Mesenchymal stem cell (in vitro differentiated cells and primary cell): ENCODE results near the gene ENO4.

ENCODE experiments used
- DNase-seq: peaks from one replicate; pipeline ENCODE4 v3.0.0-alpha.2; 2013
- H2AFZ ChIP-seq: one replicate; pipeline ENCODE4 v1.6.1; 2013; ENCODE audit warnings: low read depth, mild to moderate bottlenecking, control low read depth, inconsistent platforms, low read length, moderate library complexity
- H2AK5ac ChIP-seq: 2 replicates; pipeline ENCODE4 v1.6.1; 2013; ENCODE audit warnings: low read length, moderate library complexity, mild to moderate bottlenecking, inconsistent platforms; ENCODE audit not compliant: severe bottlenecking
- H2BK120ac ChIP-seq: one replicate; pipeline ENCODE4 v1.6.1; 2013; ENCODE audit warnings: low read depth, mild to moderate bottlenecking, inconsistent platforms, low read length, moderate library complexity
- H2BK12ac ChIP-seq, 2 experiments: one replicate each; pipeline ENCODE4 v1.6.1; 2013; ENCODE audit warnings: inconsistent platforms in 2 of 2, low read length in 2 of 2, mild to moderate bottlenecking in 2 of 2, moderate library complexity in 2 of 2, control low read depth in 1 of 2
- H2BK15ac ChIP-seq: one replicate; pipeline ENCODE4 v1.6.1; 2013; ENCODE audit warnings: mild to moderate bottlenecking, low read depth, inconsistent platforms; ENCODE audit not compliant: poor library complexity, severe bottlenecking
- H2BK5ac ChIP-seq: 2 replicates; pipeline ENCODE4 v1.6.1; 2013; ENCODE audit warnings: low read depth, mild to moderate bottlenecking, low read length, control low read depth, inconsistent platforms; ENCODE audit not compliant: poor library complexity, severe bottlenecking
- H3K14ac ChIP-seq, 2 experiments: one replicate each; pipeline ENCODE4 v1.6.1; 2013; ENCODE audit warnings: inconsistent platforms in 2 of 2, low read length in 2 of 2, control low read depth in 1 of 2, mild to moderate bottlenecking in 1 of 2, moderate library complexity in 1 of 2
- H3K18ac ChIP-seq, 2 experiments: one replicate each; pipeline ENCODE4 v1.6.1; 2013; ENCODE audit warnings: inconsistent platforms in 2 of 2, low read length in 2 of 2, control low read depth in 1 of 2, low read depth in 1 of 2, mild to moderate bottlenecking in 1 of 2
- H3K23ac ChIP-seq, 2 experiments: one replicate each; pipeline ENCODE4 v1.6.1; 2013; ENCODE audit warnings: inconsistent platforms in 2 of 2, low read length in 2 of 2, mild to moderate bottlenecking in 2 of 2, moderate library complexity in 2 of 2, control low read depth in 1 of 2
- H3K27ac ChIP-seq: 2 replicates; pipeline ENCODE4 v1.5.1; 2013; ENCODE audit warnings: mild to moderate bottlenecking, moderate library complexity, low read length, control low read depth, inconsistent platforms; ENCODE audit not compliant: poor library complexity, severe bottlenecking
- H3K27me3 ChIP-seq, 2 experiments: 2 replicates each; pipeline versions ENCODE4 v1.6.1 to v1.7.0; 2013; ENCODE audit warnings: low read length in 2 of 2, mild to moderate bottlenecking in 2 of 2, moderate library complexity in 2 of 2, control low read depth in 1 of 2, inconsistent platforms in 1 of 2; ENCODE audit not compliant: control insufficient read depth in 1 of 2, insufficient read depth in 1 of 2
- H3K36me3 ChIP-seq, 2 experiments: 2 replicates each; pipeline versions ENCODE4 v1.6.1 to v1.7.0; 2013; ENCODE audit warnings: low read length in 2 of 2, control low read depth in 1 of 2, inconsistent platforms in 1 of 2, low read depth in 1 of 2, mild to moderate bottlenecking in 1 of 2; ENCODE audit not compliant: insufficient read depth in 2 of 2, control insufficient read depth in 1 of 2
- H3K4ac ChIP-seq, 2 experiments: one replicate each; pipeline ENCODE4 v1.6.1; 2013; ENCODE audit warnings: inconsistent platforms in 2 of 2, low read length in 2 of 2, mild to moderate bottlenecking in 2 of 2, moderate library complexity in 2 of 2, control low read depth in 1 of 2, low read depth in 1 of 2
- H3K4me1 ChIP-seq: 2 replicates; pipeline ENCODE4 v1.6.1; 2013; ENCODE audit warnings: low read depth, low read length, control low read depth; ENCODE audit not compliant: control insufficient read depth, insufficient read depth
- H3K4me2 ChIP-seq: 2 replicates; pipeline ENCODE4 v1.6.1; 2013; ENCODE audit warnings: low read length, mild to moderate bottlenecking, inconsistent platforms; ENCODE audit not compliant: poor library complexity, severe bottlenecking
- H3K4me3 ChIP-seq, 2 experiments: 2 replicates each; pipeline versions ENCODE4 v1.5.1 to v1.7.0; 2013; ENCODE audit warnings: low read length in 2 of 2, mild to moderate bottlenecking in 2 of 2, control low read depth in 1 of 2, low read depth in 1 of 2; ENCODE audit not compliant: insufficient read depth in 1 of 2
- H3K79me1 ChIP-seq: replicated peaks from 2 replicates; pipeline ENCODE4 v1.6.1; 2013; ENCODE audit warnings: mild to moderate bottlenecking, control low read depth, low read length, inconsistent platforms; ENCODE audit not compliant: poor library complexity, severe bottlenecking
- H3K9ac ChIP-seq: 2 replicates; pipeline ENCODE4 v1.7.0; 2013; ENCODE audit warnings: mild to moderate bottlenecking, low read length, moderate library complexity
- H3K9me3 ChIP-seq: 2 replicates; pipeline ENCODE4 v1.7.0; 2013; ENCODE audit warnings: mild to moderate bottlenecking, low read length; ENCODE audit not compliant: control insufficient read depth
- H4K8ac ChIP-seq: one replicate; pipeline ENCODE4 v1.6.1; 2013; ENCODE audit warnings: inconsistent platforms, mild to moderate bottlenecking, low read length, moderate library complexity
- H4K91ac ChIP-seq: one replicate; pipeline ENCODE4 v1.6.1; 2013; ENCODE audit warnings: mild to moderate bottlenecking, low read length, inconsistent platforms
- WGBS: methylation state at CpG from one replicate; pipeline ENCODE4 v1.1.7; 2013; ENCODE audit warnings: mixed read lengths; 5-methylcytosine and 5-hydroxymethylcytosine counted together

ENO4 gene

DNA sequence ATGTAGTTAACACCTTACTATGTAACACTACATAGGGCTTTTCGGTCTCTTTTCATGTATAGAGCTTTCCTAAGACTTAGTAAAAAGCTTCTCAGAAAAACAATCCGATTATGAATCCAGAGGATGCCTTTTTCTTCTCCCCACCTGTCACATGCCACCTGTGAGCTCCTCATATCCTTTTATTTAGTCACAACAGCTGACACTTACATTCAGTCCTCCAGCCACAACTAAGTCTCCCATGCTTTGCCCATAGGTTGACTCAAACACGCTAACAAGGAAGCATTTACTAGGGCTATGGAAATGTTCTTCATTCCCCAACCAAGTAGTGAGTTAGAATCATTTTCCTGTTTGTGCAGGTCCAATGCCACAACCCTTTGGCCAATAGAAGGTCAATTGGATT, 7.9 kb downstream of the ENO4 start:
- Histone ChIP-seq H2BK120ac (no peak overlapping the region), H4K91ac (no peak overlapping the region), H2BK15ac (no peak overlapping the region), H3K27ac (no peak overlapping the region), H3K36me3 (no peaks in the 10 kb centered on the region), H3K23ac (no peak overlapping the region), H3K4me1 (no peaks in the 10 kb centered on the region), H3K14ac (no peak overlapping the region), H2BK5ac (no peak overlapping the region), H2AK5ac (no peak overlapping the region), H3K4ac (no peak overlapping the region), H3K27me3 (peaks cover 0 to 5% of the 10 kb centered on the region in 2 experiments), H3K9ac (no peak overlapping the region), H3K4me2 (no peak overlapping the region), H4K8ac (no peak overlapping the region), H2AFZ (no peak overlapping the region), H2BK12ac (no peak overlapping the region), H3K4me3 (no peak overlapping the region), H3K9me3 (peaks cover 9% of the 10 kb centered on the region), H3K18ac (no peak overlapping the region), H3K79me1 (no peaks in the 10 kb centered on the region)
- DNase-seq = no peak
- WGBS = 93% methylated on average over 3 of the region's 3 CpGs

DNA sequence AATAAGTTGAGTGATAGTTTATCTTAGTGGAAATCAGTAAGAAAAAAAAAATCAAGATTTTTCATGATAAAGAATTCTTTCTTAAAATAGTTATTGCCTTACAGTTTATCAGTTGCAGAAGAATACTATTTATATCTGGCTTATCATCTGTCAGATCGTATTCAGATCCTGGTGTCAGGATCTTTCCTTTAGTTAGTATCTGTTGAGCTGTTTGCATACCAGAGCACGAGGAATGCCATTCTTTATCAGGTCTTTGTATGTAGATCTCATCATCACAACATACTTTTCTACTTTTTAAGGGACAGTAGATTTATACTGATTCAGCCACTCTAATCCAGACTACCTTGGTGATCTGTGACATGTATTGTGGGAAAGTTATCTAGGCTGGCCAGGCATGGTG, 12.5 kb downstream of the ENO4 start:
- Histone ChIP-seq H4K8ac (no peak overlapping the region), H3K14ac (no peak overlapping the region), H3K4me1 (no peaks in the 10 kb centered on the region), H3K27ac (no peak overlapping the region), H3K9ac (no peak overlapping the region), H3K18ac (no peak overlapping the region), H2BK120ac (no peak overlapping the region), H3K4ac (no peak overlapping the region), H3K4me2 (no peak overlapping the region), H3K27me3 (peaks cover 0 to 5% of the 10 kb centered on the region in 2 experiments), H3K36me3 (no peaks in the 10 kb centered on the region), H2BK5ac (no peak overlapping the region), H3K79me1 (no peaks in the 10 kb centered on the region), H4K91ac (no peak overlapping the region), H2BK15ac (no peak overlapping the region), H2AK5ac (no peak overlapping the region), H3K23ac (no peak overlapping the region), H2AFZ (no peak overlapping the region), H3K4me3 (no peak overlapping the region), H3K9me3 (peaks cover 9% of the 10 kb centered on the region), H2BK12ac (no peak overlapping the region)
- no peak for DNase-seq
- no CpG with 5 or more reads among the region's 2 CpGs for WGBS

DNA sequence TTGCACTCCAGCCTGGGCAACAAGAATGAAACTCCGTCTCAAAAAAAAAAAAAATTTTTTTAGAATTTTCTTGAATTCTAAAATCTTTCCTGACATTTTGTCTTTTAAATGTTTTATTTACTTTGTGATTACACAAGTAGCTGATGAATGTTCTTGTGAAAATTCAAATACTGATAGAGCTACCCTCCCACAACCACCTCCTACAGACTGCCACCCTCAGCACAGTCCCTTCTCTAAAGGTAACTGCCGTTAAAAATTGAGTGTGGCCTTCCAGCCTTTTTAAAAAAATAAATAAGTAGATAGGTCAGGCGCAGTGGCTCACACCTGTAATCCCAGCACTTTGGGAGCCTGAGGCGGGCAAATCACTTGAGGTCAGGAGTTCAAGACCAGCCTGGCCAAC, 15.1 kb downstream of the ENO4 start:
- H3K4ac ChIP-seq = no peak overlapping the region
- no peak overlapping the region for H3K9ac ChIP-seq
- no peaks in the 10 kb centered on the region for H3K9me3 ChIP-seq
- DNase-seq = no peak
- WGBS = 95% methylated on average over 3 of the region's 4 CpGs
- no peak overlapping the region for H3K4me2 ChIP-seq
- no peak overlapping the region for H3K14ac ChIP-seq
- H2BK120ac ChIP-seq = no peak overlapping the region
- H3K4me3 ChIP-seq = no peak overlapping the region
- no peak overlapping the region for H3K23ac ChIP-seq
- H3K4me1 ChIP-seq = peaks cover 1% of the 10 kb centered on the region
- no peaks in the 10 kb centered on the region for H3K79me1 ChIP-seq
- H2BK15ac ChIP-seq = no peak overlapping the region
- no peak overlapping the region for H2BK12ac ChIP-seq
- H3K36me3 ChIP-seq = no peaks in the 10 kb centered on the region
- H2AK5ac ChIP-seq = no peak overlapping the region
- no peak overlapping the region for H4K8ac ChIP-seq
- no peak overlapping the region for H3K27ac ChIP-seq
- peaks cover 0 to 10% of the 10 kb centered on the region in 2 experiments for H3K27me3 ChIP-seq
- H2BK5ac ChIP-seq = no peak overlapping the region
- H4K91ac ChIP-seq = no peak overlapping the region
- H3K18ac ChIP-seq = no peak overlapping the region
- no peak overlapping the region for H2AFZ ChIP-seq

DNA sequence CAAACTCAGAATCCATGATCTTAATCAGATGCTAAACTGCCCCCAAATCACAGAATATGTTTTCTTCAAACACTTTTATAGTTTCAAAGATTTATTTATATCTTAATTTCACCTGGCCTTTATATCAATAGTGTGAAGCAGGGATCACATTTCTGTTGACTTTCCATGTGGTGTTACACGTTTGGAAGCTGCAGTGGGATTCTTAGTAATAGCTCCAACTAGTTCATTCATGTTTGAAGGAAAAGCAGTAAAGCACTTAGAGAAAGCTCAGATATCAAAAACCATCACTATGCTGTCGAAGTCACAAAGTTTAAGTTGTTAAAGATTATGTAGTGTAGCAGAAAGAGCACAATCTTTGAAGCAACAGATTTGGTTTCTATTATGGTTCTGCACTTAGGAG, 16.8 kb downstream of the ENO4 start:
- Histone ChIP-seq H2BK15ac (no peak overlapping the region), H3K27me3 (peaks cover 0 to 9% of the 10 kb centered on the region in 2 experiments), H2AFZ (no peak overlapping the region), H3K4me1 (peaks cover 3% of the 10 kb centered on the region), H2BK120ac (no peak overlapping the region), H2AK5ac (no peak overlapping the region), H3K4me3 (no peak overlapping the region), H2BK12ac (no peak overlapping the region), H3K23ac (no peak overlapping the region), H3K9me3 (no peaks in the 10 kb centered on the region), H3K4ac (no peak overlapping the region), H4K8ac (no peak overlapping the region), H3K9ac (no peak overlapping the region), H3K14ac (no peak overlapping the region), H3K79me1 (no peaks in the 10 kb centered on the region), H3K4me2 (no peak overlapping the region), H3K36me3 (no peaks in the 10 kb centered on the region), H2BK5ac (no peak overlapping the region), H3K18ac (no peak overlapping the region), H3K27ac (no peak overlapping the region), H4K91ac (no peak overlapping the region)
- DNase-seq = no peak
- 69% methylated on average over 2 of the region's 2 CpGs for WGBS
